Measurements from ENCODE around the gene MSGN1.

MSGN1 gene

GRCh38 chr2:17851731-17852585 lies 35.7 kb downstream of the MSGN1 start:
- no peaks in the 10 kb centered on the region for H3K27me3 ChIP-seq (ENCODE audit: control insufficient read depth, insufficient read depth, low read length)
- no peaks in the 10 kb centered on the region for H3K4me1 ChIP-seq (ENCODE audit: control insufficient read depth, insufficient read depth, low read length)
- no peak overlapping the region for H3K9ac ChIP-seq (ENCODE audit: low read depth, low read length)
- H3K4me3 ChIP-seq (ENCODE audit: low read length): no peak overlapping the region
- H3K9me3 ChIP-seq (replicated peaks; ENCODE audit: low read length): no peaks in the 10 kb centered on the region
- H3K36me3 ChIP-seq (ENCODE audit: insufficient read depth, low read length): no peaks in the 10 kb centered on the region
- H3K4me2 ChIP-seq (ENCODE audit: low read length): no peak overlapping the region

GRCh38 chr2:17853799-17854198 lies 37.5 kb downstream of the MSGN1 start:
- Histone ChIP-seq H3K4me3 (ENCODE audit: low read length) (no peak overlapping the region), H3K4me1 (ENCODE audit: control insufficient read depth, insufficient read depth, low read length) (peaks cover 3% of the 10 kb centered on the region), H3K4me2 (ENCODE audit: low read length) (no peak overlapping the region), H3K9ac (ENCODE audit: low read depth, low read length) (no peak overlapping the region), H3K9me3 (replicated peaks; ENCODE audit: low read length) (no peaks in the 10 kb centered on the region), H3K27me3 (ENCODE audit: control insufficient read depth, insufficient read depth, low read length) (peaks cover 4% of the 10 kb centered on the region), H3K36me3 (ENCODE audit: insufficient read depth, low read length) (no peaks in the 10 kb centered on the region)

GRCh38 chr2:17857021-17857420 lies 40.8 kb downstream of the MSGN1 start:
- Histone ChIP-seq H3K9ac (ENCODE audit: low read depth, low read length) (no peak overlapping the region), H3K9me3 (replicated peaks; ENCODE audit: low read length) (no peaks in the 10 kb centered on the region), H3K36me3 (ENCODE audit: insufficient read depth, low read length) (no peaks in the 10 kb centered on the region), H3K4me2 (ENCODE audit: low read length) (no peak overlapping the region), H3K4me3 (ENCODE audit: low read length) (no peak overlapping the region), H3K4me1 (ENCODE audit: control insufficient read depth, insufficient read depth, low read length) (peaks cover 3% of the 10 kb centered on the region), H3K27me3 (ENCODE audit: control insufficient read depth, insufficient read depth, low read length) (peaks cover 18% of the 10 kb centered on the region)

- Histone ChIP-seq H3K4me1 (ENCODE audit: control insufficient read depth, insufficient read depth, low read length) (peaks cover 3% of the 10 kb centered on the region), H3K27me3 (ENCODE audit: control insufficient read depth, insufficient read depth, low read length) (peaks cover 18% of the 10 kb centered on the region), H3K4me3 (ENCODE audit: low read length) (no peak overlapping the region), H3K9ac (ENCODE audit: low read depth, low read length) (no peak overlapping the region), H3K4me2 (ENCODE audit: low read length) (no peak overlapping the region), H3K36me3 (ENCODE audit: insufficient read depth, low read length) (no peaks in the 10 kb centered on the region), H3K9me3 (replicated peaks; ENCODE audit: low read length) (no peaks in the 10 kb centered on the region)
Measured at GRCh38 chr2:17858064-17858463, 41.8 kb downstream of the MSGN1 start.

GRCh38 chr2:17863539-17863938 lies 47.3 kb downstream of the MSGN1 start:
- no peaks in the 10 kb centered on the region for H3K4me1 ChIP-seq (ENCODE audit: control insufficient read depth, insufficient read depth, low read length)
- peaks cover 17% of the 10 kb centered on the region for H3K27me3 ChIP-seq (ENCODE audit: control insufficient read depth, insufficient read depth, low read length)
- no peak overlapping the region for H3K9ac ChIP-seq (ENCODE audit: low read depth, low read length)
- no peak overlapping the region for H3K4me3 ChIP-seq (ENCODE audit: low read length)
- H3K9me3 ChIP-seq (replicated peaks; ENCODE audit: low read length): no peaks in the 10 kb centered on the region
- no peak overlapping the region for H3K4me2 ChIP-seq (ENCODE audit: low read length)
- no peaks in the 10 kb centered on the region for H3K36me3 ChIP-seq (ENCODE audit: insufficient read depth, low read length)

GRCh38 chr2:17864676-17865075 lies 48.4 kb downstream of the MSGN1 start:
- H3K4me1 ChIP-seq (ENCODE audit: control insufficient read depth, insufficient read depth, low read length): no peaks in the 10 kb centered on the region
- H3K27me3 ChIP-seq (ENCODE audit: control insufficient read depth, insufficient read depth, low read length): peaks cover 14% of the 10 kb centered on the region
- H3K36me3 ChIP-seq (ENCODE audit: insufficient read depth, low read length): no peaks in the 10 kb centered on the region
- H3K9ac ChIP-seq (ENCODE audit: low read depth, low read length): no peak overlapping the region
- H3K4me2 ChIP-seq (ENCODE audit: low read length): no peak overlapping the region
- no peak overlapping the region for H3K4me3 ChIP-seq (ENCODE audit: low read length)
- H3K9me3 ChIP-seq (replicated peaks; ENCODE audit: low read length): no peaks in the 10 kb centered on the region

- Histone ChIP-seq H3K36me3 (ENCODE audit: insufficient read depth, low read length) (no peaks in the 10 kb centered on the region), H3K9me3 (replicated peaks; ENCODE audit: low read length) (no peaks in the 10 kb centered on the region), H3K4me2 (ENCODE audit: low read length) (no peak overlapping the region), H3K27me3 (ENCODE audit: control insufficient read depth, insufficient read depth, low read length) (no peaks in the 10 kb centered on the region), H3K4me3 (ENCODE audit: low read length) (no peak overlapping the region), H3K9ac (ENCODE audit: low read depth, low read length) (no peak overlapping the region), H3K4me1 (ENCODE audit: control insufficient read depth, insufficient read depth, low read length) (no peaks in the 10 kb centered on the region)
Measured at GRCh38 chr2:17867133-17867532, 50.9 kb downstream of the MSGN1 start.

Data from skeletal muscle satellite cell (primary cell).